ENCODE measurements around the gene CTSO. TPM values are rescaled to one million over a fixed set of nuclear protein-coding genes. Genes with fewer than 3 reads are reported as not detected.

CTSO gene
- total RNA-seq, 1 experiment from 2014 or later = 0.57 TPM

- Histone ChIP-seq H4K20me1 (ENCODE audit: insufficient read depth) (no peaks in the 10 kb centered on the region), H3K4me3 (replicated peaks in 1 of 2; ENCODE audit: low read depth in 1 of 2, low read length in 2 of 2) (no peak overlapping the region), H3K36me3 (ENCODE audit: control insufficient read depth in 1 of 2, insufficient read depth in 2 of 2, low read length in 2 of 2) (no peaks in the 10 kb centered on the region), H3K9me3 (ENCODE audit: control insufficient read depth in 1 of 2, insufficient read depth in 1 of 2, low read depth in 1 of 2, low read length in 2 of 2) (no peaks in the 10 kb centered on the region), H2AFZ (ENCODE audit: low read depth, low read length, poor library complexity, severe bottlenecking) (no peak overlapping the region), H3K4me2 (ENCODE audit: low read length) (no peak overlapping the region), H3K27ac (ENCODE audit: low read depth, low read length) (no peak overlapping the region), H3K79me2 (ENCODE audit: insufficient read depth, low read length) (no peaks in the 10 kb centered on the region), H3K9me2 (ENCODE audit: insufficient read depth) (no peaks in the 10 kb centered on the region), H3K9ac (ENCODE audit: low read length) (no peak overlapping the region), H3K4me1 (ENCODE audit: control insufficient read depth in 1 of 2, insufficient read depth in 2 of 2, low read length in 2 of 2) (no peaks in the 10 kb centered on the region), H3K27me3 (ENCODE audit: insufficient read depth, low read length) (no peaks in the 10 kb centered on the region)
- DNase-seq (ENCODE audit: low read depth, low spot score) = no peak
- POLR2A ChIA-PET = no interaction called here
- no TSS peak for BruUV-seq (replicated peaks)
- CTCF ChIA-PET = no interaction called here
- TF ChIP-seq FOSL1 (IDR thresholded peaks at IDR 0.05; ENCODE audit: low read depth) (no peak), CTCF (IDR thresholded peaks at IDR 0.05 in 2 of 3, conservative IDR thresholded peaks at IDR 0.05 in 1 of 3; ENCODE audit: borderline replicate concordance in 1 of 3, insufficient read depth in 1 of 3, low read depth in 2 of 3, low read length in 2 of 3) (no peak), POLR2AphosphoS5 (IDR thresholded peaks at IDR 0.05; ENCODE audit: low read depth, low read length) (no peak), REST (IDR thresholded peaks at IDR 0.05; ENCODE audit: low read depth) (no peak), SIN3A (IDR thresholded peaks at IDR 0.05; ENCODE audit: low read depth) (no peak), SP1 (IDR thresholded peaks at IDR 0.05; ENCODE audit: low read depth) (no peak)
- RAD21 ChIA-PET (ENCODE audit: low non-redundant PET in 1 of 2, low total read pairs in 2 of 2, uncharacterized antibody in 2 of 2, unreplicated experiment in 2 of 2) = no interaction called here
- ATAC-seq = no peak
- intact Hi-C loops (cut with micrococcal nuclease) = no loop called here
Measured at GRCh38 chr4:155883895-155884294, 69.8 kb downstream of the CTSO start.

Data from HCT116 (cell line).